ENCODE data around the gene SPATA31C2.
A peak's percentile ranks its signal among the peaks of the same experiment; 100 is the strongest.
"Not testable (repeated sequence)": the region's sequence is repeated elsewhere in the genome, so short reads cannot be mapped to it uniquely, and the experiment has no call there.

Gene SPATA31C2

GRCh38 chr9:88118121-88118520 is 20.2 kb downstream of the SPATA31C2 start:
- not testable (repeated sequence) for DNase-seq

GRCh38 chr9:88114968-88115612 is 23.2 kb downstream of the SPATA31C2 start:
- DNase-seq = not testable (repeated sequence)

GRCh38 chr9:88114283-88114967 is 23.9 kb downstream of the SPATA31C2 start:
- DNase-seq = not testable (repeated sequence)

GRCh38 chr9:88113156-88114130 is 24.8 kb downstream of the SPATA31C2 start:
- DNase-seq = not testable (repeated sequence)

- DNase-seq = no peak
Observed at GRCh38 chr9:88110026-88110425, 28.2 kb downstream of the SPATA31C2 start.

- no peak for DNase-seq
Observed at GRCh38 chr9:88108779-88109178, 29.5 kb downstream of the SPATA31C2 start.

- peak; percentile 13 for DNase-seq
Observed at GRCh38 chr9:88106492-88106891, 31.8 kb downstream of the SPATA31C2 start.

GRCh38 chr9:88092797-88093331 is 45.4 kb downstream of the SPATA31C2 start:
- no peak for DNase-seq

GRCh38 chr9:88090151-88090581 is 48.1 kb downstream of the SPATA31C2 start:
- DNase-seq = no peak

GRCh38 chr9:88087906-88088305 is 50.4 kb downstream of the SPATA31C2 start:
- no peak for DNase-seq

GRCh38 chr9:88085476-88085875 is 52.8 kb downstream of the SPATA31C2 start:
- no peak for DNase-seq

- DNase-seq = no peak
Observed at GRCh38 chr9:88084357-88085183, 53.7 kb downstream of the SPATA31C2 start.
